Suppressor macrophage treated with lipopolysaccharide for 1 hour (primary cell): ENCODE data around the gene HS1BP3.

Source experiments
- DNase-seq, 3 donors: peaks; one replicate each; pipeline ENCODE4 v3.0.0-alpha.2; 2020 to 2022

The HS1BP3 gene

DNA sequence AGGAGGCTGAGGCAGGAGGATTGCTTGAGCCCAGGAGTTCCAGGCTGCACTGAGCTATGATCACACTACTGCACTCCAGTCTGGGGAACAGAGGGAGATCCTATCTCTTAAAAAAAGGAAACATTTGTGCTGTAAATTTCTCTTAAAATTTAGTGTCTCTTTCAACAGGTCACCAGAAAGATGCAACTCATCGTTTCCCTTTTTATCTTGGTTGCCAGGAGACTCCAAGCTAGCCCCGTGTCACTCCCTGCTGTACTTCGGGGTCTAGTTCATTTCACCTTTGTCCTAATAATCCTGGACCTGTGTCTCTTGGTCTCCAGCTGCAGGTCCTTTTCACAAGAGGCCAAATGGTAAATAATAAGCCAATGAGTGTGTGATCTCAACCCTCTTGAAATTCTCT is 7.1 kb downstream of the HS1BP3 start:
- no peak for DNase-seq

DNA sequence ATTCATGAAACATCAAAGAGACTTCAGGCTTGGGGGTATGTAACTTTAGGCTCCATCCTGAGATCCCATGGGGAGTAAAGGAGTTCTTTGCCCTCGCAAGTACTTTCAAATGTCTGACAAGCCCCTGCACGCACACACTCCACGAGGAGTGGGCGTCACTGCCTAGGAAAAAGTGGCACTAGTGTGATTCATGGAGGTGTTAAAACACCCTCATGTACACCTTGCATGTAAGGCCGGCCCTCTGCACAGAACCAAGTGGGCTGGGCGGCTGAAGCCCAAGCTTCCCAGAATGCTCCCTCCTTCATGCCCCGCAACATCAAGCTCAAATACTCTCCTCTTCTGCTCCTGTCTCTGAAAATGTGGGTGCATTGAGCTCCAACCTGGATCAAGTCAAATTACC is 7.8 kb downstream of the HS1BP3 start:
- no peak for DNase-seq

DNA sequence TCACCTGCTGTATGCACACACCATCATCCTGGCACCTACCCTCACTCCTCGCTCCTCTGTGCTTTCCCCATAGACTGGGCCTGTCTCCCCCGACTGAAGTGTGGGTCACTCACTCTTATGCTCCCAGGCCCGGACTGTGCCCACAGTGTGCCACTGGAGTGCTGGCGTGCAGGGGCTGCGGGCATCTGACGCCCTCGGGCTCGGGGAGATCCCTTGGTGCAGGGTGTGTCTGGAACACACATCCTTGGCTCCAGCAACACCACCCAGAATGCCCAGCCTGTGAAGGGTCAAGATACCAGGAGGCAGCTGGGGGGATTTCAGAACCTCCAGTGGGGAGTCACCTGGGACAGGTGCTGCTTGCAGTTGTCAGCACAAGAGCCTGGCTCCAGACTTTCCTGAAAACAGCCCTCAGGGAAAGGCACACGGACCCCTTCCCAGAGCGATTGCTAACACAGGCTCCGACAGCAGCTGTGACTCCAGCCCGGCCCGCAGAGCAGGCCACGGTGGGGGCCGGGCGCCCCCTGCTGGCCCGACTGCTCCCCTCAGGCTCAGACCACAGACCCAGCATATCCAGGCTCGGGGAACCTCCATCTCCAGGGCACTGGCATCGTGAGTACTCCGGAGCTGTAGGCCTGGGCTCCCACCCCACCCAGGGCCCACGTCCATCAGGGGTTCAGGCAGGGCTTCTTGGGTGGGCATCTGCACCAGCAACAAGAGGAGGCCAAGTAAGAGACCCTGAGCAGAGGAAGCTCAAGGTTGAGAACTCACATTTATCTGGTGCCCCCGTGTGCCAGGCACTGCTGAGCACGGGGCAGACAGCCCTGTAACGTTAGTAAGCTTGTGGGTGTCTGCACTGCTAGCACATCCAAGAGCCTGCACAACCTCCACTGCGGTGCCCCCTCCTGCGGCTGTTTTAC is 8.6 kb downstream of the HS1BP3 start:
- DNase-seq: peak; percentile 72 to 89 (median 80)

DNA sequence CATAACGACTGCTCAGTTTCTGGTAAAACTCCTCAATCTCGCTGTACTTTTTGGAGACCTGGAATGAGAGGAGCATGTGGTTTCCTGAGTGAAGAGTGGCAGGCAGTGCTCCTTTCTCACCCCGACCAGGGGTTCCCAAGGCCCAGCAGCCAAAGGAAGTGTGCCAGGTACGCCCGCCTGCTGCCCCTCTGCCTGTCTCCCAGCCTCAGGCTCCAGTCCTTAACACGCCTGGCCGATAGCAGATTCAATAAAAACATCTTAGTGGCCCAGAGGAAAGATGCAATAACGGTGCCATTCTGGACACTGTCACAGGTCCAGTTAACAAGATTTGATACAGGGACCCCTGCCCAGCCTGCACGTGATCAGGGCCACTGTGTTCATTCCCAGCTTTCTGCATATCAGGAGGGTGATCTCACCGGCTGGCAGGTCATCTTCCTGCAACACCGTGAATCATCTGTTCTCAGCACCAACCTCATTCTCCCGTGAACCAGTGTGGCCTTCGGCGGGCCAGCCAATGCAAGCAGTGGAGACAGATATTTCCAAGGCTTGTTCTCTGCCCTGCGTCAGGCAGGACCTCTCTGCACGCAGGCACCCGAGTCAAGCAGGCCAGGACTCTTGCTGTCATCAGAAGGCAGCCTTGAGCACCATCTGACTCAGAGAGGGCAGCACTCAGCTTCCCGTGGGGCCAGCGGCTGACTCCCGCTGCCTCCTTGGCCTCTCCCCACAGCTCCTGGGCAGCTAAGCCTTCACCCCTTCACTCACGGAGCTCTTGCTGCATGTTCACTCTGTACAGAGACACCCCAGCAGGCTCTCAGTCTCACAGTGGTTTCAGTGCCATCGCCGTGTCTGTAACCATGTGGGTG is 9.5 kb downstream of the HS1BP3 start:
- no peak for DNase-seq

DNA sequence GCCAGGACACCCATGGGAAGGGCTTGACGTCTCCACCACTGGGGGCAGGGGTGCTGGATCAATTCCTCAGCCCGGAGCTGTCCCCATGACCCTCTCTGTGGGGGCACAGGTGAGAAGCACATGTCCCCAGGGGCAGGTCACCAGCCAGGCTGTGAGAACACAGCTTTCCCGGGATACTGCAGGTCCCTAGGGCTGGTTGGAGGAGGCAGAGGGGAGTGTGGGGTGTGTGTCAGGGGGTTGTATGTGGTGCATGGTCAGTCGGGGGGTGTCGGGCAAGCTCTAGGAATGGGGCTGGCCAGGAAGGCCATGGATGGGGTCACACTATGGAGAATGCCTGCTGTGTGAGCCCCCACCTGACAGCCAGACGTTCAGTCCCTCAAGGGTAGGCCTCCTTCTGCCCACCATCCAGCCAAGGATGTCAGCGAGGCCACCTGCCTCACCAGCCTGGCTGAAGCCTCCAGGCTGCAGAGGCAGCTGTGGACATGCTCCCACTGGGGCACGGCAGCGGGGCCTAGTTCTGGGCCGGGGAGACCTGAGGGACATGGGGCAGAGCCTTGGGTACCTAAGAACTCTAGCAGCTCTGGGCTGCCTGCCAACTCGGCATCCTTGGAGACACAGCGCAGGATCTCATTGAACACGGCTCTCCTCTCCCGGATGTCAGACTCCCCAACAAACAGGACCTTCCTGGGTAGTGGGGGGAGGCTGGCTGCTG is 10.3 kb downstream of the HS1BP3 start:
- DNase-seq: no peak

DNA sequence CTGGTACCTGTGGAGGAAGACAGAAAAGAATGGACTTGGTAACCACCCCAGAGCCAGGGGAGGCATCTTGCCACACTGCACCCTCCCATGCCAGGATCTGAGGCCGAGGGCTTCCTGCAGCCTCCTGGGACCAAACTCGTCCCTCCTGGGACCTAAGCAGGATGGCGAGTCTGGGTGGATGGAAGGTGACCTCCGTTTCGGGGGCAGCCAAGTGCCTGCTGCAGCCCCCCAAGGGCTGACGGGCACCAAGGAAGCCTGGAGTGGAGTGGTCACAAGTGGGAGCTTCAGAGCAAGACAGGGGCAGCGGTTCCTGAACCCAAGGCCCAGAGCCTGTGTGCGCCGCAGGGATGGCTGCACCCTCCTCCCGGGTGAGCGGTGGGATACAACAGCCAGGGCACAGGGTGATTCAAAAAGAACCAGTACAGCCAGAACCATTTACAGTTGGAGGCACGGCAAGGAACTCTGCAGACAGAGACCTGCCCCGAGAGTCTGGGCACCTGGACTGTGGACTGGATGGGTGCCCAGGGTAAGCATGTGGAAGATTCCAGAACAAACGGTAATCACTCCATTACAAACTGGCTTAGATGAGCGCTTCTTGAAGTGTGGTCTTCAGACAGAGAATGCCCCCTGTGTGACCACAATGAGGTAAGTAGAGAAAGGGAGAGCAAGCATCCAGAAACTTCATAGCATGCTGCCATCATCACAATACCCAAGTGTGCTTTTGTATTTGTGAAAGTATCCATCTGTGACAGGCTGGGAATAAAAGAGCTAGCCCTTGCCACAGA is 12.1 kb downstream of the HS1BP3 start:
- no peak for DNase-seq

DNA sequence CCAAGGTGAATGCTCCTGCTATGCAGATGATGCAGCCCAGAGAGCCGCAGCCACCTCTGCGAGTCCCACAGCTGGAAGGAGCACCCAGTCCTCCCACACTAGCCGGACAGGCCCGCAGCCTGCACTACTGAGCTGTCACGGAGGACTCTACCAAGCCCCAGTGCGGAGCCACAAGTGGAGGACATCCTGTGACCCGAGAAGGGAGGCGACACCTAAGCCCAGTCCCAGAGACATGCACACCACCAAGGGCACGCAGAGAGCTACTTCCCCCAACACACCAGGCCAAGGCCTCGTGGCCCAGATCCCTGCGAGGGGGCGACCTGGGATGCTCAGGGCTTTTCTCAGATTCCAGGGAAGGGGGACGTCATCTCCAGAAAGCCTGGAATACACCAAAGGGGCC is 12.9 kb downstream of the HS1BP3 start:
- no peak for DNase-seq

DNA sequence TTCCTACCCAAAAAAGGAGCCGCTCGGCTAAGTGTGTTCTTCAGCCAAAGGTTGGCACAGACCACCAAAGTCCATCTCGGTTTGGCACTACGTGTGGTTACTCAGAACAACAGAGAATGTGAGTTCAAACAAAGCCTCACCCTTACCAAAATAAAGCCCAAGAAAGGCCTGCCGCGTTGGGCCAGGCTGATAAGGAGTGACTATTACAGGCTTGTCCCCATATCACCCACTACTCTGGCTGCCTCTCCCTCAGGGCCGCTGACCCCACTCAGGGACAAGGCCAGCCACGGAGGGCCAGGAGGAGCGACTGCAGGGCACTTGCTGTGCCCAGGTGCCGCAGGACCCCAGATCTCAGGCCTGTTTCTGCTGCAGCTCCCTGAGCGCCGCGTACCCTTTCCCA is 13.8 kb downstream of the HS1BP3 start:
- DNase-seq: no peak

DNA sequence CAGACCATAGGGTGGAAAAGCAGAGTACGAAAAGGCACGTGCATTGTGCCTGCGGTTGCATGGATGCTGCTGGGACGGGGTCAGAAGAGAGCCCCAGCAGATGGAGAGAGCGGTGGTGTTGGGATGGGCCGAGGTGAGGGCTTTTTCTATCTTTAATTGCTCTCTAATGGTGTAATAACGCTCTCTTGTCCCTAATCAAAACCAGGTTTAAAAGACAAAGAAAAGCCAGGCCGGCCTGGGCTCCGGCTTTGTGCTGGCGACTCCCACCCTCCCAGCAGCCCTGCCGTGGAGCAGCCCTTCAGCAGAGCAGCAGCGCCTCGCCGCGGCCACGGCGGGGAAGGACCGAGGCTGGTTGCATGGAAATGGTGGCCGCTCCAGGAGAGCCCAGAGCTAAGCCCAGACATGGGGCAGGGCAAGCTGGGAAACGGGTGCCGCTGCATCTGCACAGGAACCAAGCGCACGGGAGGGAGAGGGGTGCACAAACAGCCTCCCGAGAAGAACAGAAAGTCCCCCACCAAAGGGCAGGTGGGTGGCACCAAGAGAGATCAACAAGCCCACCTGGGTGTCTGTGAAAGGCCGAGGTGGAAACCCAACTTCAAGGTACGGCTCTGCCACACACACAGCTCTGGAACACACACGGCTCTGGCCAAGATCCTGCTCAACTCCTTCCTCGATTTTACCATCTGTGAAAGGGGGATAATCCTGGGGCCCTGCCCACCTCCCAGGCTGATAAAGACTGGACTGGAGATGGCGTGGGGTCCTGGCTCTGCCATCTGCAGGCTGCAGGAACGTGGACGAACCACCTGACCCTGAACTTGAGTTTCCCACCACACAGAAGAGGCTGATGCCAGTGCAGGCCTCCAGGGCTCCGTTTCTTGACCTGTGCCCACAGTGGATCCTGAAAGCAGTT is 15.0 kb downstream of the HS1BP3 start:
- DNase-seq: peak; percentile 70 to 80 (median 73)

DNA sequence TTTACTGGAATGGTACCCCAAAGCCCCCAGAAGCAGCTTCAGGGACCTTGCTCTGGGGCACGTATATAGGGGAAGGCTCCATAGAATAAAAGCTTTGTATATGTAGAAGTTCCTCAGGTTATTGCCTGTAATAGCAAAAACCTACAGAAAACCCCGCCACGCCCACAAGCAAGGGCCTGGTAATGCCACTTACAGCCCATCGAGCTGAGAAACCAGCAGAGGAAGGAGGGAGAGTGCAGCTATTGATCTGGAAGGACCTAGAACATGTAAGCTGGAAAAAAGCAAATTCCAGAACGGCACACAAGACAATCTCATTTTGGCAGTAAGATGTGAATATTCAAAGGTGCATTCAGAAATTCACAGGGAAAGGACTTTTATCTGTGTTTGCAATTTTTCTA is 15.8 kb downstream of the HS1BP3 start:
- no peak for DNase-seq

DNA sequence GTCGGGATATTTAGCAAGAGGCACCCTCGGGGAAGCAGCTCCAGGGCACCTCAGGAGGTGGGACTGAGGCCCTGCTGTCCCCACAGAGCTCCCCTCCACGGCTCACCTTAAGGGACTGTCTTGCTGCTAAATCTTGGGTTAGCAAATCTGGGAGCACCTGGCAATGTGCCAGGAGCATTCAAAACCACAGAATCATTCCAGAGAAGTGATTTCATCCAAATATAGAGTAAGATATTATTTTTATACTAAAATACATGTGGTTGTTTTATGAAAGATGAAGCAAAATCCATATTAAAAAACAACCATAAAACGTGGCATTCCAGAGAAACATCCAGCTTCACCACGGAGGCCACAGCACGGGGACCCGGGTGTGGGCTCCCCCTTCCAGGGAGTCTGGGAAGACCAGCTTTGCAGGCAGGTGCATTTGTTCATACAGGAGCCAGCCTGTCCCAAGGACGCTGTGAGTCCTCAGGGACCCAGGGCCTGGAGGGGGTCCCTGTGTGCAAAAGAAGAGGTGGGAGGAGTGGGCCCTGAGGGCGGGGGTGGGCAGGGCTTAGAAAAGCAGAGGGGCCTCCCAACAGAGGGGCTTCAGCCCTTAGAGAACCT is 16.3 kb downstream of the HS1BP3 start:
- DNase-seq: no peak

DNA sequence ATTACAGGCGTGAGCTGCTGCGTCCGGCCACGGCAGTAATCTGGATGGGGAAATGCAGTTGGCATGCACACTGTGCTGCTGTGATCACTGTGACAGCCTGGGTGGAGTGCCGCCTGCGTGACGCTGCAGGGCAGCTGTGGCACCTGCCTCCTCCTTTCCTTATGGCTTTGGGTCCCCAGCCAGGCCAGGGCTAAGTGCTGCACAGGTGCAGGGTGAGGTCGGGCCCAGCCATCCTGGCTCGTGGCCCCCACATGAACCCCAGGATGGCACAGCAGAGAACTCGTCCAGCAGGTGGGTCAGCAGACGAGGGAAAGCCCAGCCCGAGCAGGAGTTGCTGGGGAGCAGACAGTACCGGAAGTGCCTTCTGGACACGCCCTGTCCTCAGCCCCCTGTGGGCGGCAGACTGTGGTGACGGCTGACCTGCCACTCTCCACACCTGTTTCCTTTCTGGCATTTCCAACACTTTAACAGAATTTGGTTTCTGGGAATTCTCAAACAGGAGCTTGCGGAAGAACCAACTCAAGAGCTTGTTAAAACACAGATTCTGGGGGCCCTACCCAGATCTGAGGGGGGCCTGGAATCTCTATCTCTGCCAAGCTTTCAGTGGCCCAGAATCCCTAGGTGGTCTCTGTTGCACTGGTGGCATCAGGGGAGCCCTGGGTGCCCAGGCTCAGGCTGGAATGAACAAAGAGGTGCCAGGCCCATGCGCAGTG is 16.9 kb downstream of the HS1BP3 start:
- no peak for DNase-seq

DNA sequence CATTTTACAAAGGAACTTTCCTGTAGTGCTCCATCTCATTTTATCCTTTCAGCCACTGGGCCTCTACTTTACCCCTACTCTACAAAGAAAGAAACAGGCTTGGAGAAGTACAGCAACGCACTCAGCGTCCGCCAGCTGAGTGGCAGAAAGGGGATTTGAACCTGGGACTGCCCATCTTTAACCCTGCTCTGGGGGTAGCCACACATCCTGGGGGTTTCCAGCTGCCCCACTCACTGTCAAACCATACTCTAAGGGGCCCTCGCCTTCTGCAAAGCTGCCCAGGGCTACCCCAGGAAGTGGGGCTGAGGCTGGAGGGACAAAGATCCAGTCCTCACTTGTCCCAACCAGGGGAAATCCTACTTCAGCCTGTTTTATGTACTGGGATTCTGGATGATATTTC is 17.9 kb downstream of the HS1BP3 start:
- DNase-seq: no peak

DNA sequence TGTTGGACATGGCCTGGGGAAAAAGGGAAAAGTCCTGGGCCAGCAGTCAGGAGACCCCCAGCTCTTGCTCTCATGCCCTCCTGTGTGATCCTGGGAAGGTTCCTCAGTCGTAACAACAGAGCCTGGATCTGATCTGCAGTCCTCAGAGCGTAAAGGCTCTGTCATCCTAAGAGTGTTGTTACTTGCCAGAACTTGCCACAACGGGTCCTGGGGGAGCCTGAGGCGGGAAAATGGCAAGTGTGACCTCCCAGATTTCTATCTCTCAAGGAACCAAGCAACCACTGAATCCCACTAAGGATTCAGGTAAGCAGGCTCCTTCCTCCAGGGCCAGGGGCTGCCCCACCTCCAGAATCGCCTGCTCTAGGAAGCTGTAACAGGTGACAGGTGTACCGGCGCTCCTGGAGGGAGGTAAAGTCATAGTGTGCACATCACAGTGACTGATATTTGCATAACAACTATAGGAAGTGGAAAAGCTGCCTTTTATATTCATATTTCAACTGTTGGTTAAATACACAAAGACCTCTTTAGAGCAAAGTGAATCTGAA is 18.4 kb downstream of the HS1BP3 start:
- DNase-seq: no peak

DNA sequence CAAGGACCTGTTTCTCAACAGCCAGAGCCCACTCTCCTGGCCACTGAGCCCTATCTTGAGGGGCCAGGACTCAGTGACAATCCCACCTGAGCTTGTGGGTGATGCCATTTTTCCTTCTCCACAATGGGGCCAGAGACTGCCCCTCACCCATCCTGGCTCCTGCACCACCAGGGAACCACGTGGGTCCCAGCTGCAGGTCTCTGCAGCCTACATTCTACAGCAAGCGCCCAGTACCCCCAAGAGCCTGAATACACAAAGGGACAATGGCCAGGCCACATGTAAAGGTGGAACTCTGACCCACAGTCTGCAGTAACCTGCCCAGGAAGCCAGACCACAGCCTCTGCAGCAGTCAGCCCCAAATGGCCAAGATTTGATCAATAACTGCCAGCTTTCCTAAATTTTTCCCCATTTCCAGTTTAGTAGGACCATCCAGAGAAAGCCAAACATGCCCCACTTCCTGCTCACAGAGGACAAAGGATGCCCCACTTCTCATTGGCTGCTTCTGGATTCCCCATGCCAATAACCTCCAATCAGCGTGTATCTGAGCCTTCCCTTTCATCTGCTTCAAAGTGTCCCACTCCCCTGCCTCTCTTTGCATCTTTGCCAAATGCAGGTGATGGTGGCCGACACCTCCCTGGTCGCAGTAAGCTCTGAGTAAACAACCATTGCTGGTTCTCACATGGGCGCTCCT is 19.1 kb downstream of the HS1BP3 start:
- DNase-seq: no peak

DNA sequence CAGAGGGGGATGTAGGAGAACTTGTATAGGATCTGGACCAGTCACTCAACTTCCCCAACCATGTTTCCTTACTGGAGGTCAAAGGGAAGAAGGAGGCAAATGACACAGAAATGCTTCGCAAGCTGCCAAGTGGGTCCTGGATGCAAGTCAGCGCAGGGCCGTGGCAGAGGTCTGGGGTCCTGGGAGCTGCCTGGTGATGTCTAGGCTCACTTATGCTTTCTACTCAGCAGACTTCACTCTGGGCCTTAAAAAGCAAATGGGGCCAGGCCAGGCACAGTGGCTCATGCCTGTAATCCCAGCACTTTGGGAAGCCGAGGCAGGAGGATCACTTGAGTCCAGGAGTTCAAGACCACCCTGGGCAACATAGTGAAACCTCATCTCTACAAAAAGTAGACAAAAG is 19.9 kb downstream of the HS1BP3 start:
- DNase-seq: no peak

DNA sequence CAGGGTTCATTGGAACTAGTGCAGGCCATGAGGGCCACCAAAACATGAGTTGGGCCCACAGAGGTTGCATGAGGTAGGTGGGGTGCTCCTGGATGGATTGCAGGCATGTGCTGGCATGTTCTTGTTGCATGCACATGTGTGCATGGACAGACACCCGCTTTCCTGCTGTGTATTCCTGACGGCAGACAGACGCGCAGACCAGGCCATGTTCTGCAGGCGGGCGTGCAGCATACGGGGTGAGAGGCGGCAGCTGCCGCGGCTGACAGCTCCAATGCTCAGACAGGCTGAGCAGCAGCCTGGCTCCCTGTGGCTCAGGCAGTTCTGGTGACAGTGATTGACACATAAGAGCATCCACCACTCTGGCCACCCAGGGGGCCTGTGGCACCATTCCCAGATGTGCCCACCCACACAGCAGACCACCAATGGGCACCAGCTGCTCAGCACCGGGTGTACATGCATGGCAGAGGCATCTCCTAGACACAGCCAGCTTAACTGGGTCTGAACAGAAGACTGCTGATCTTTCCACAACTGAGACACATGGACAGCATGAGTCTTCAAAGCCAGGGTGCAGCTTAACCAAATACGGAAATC is 21.2 kb downstream of the HS1BP3 start:
- no peak for DNase-seq

DNA sequence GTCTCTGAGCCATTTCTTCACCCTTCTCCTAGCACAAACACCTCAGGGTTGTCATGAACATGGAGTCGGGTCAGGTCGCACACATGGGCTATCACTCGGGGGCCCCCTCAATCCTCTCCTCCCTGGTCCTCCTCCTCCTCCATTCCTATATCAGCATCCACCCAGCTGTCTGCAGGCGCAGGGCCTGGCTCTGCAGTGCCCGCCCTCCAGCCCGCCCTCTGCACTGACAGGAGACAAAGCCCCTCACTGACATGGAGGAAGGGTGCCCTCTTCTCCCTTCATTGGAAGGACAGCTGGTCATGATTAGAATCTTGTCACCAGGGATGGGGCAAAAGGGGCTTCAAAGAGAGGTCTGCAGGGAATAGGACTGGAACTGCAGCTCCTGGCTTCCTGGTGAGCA is 21.7 kb downstream of the HS1BP3 start:
- no peak for DNase-seq
